ENCODE results near the gene RPUSD3.

DNA sequence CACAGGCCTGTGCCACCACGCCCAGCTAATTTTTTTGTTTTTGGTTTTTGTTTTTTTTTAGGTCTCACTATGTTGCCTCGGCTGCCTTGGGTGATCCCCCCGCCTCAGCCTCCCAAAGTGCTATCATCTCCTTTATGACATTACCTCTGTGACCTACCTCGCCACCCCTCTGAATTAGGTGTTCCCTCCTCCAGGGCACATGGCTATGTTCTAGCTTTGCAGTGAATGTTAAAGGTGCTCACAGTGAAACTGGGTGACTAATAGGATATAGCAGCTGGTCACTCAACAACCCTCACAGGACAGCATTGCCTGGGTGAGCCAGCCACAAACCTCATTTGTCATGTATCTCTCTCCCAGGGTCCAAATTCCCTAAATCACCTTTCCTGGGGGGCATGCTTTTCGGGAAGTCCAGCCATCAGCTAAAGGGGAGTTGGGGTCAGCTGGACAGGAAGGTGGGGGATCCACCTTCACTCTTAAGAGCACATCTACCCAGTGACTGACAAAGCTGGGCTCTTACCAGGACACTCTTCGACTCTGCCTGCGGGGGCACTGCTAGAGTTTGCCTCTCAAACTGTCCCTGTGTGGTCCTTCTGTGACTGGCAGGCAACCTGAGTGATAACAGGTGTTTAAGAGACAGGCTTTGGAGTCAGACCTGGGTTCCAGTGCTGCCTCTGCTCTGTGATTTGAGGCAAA lies 35.3 kb downstream of the RPUSD3 start:
- TF ChIP-seq, protein P1, sequence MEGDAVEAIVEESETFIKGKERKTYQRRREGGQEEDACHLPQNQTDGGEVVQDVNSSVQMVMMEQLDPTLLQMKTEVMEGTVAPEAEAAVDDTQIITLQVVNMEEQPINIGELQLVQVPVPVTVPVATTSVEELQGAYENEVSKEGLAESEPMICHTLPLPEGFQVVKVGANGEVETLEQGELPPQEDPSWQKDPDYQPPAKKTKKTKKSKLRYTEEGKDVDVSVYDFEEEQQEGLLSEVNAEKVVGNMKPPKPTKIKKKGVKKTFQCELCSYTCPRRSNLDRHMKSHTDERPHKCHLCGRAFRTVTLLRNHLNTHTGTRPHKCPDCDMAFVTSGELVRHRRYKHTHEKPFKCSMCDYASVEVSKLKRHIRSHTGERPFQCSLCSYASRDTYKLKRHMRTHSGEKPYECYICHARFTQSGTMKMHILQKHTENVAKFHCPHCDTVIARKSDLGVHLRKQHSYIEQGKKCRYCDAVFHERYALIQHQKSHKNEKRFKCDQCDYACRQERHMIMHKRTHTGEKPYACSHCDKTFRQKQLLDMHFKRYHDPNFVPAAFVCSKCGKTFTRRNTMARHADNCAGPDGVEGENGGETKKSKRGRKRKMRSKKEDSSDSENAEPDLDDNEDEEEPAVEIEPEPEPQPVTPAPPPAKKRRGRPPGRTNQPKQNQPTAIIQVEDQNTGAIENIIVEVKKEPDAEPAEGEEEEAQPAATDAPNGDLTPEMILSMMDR (IDR thresholded peaks at IDR 0.05), result peak in 1 of 3 experiments; percentile 4
- no peak for TF ChIP-seq EP300 (IDR thresholded peaks at IDR 0.05)
